SW480 (cell line): ENCODE results near the gene PLCB4.

Experiments
- DNase-seq: peaks from one replicate; pipeline ENCODE4 v3.0.0-alpha.2; 2016; ENCODE audit warnings: low spot score

Gene PLCB4

GRCh38 chr20:9270831-9271230 is 201.9 kb downstream of the PLCB4 start:
- DNase-seq: no peak

- DNase-seq: no peak
Measured at GRCh38 chr20:9276966-9277468, 208.1 kb downstream of the PLCB4 start.

- no peak for DNase-seq
Measured at GRCh38 chr20:9279918-9280401, 211.1 kb downstream of the PLCB4 start.

GRCh38 chr20:9280666-9281065 is 211.8 kb downstream of the PLCB4 start:
- no peak for DNase-seq

DNA sequence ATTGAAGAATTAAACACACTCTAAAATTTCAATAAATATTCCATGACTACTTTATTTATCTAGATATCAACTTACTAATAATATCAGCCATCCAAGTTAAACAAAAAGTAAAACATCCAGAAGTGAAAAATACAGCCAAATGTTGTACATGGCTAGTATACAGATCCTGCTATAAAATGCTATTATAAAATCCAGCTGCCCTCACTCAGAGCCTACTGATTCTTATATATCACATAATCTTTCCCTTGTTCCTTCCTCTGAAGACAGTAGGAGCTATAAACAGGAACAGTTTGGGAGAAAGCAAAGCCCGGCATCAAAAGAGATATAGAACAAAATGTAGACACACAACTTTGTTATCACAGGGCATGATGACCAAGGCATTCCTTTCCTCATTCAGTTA is 212.9 kb downstream of the PLCB4 start:
- no peak for DNase-seq

DNA sequence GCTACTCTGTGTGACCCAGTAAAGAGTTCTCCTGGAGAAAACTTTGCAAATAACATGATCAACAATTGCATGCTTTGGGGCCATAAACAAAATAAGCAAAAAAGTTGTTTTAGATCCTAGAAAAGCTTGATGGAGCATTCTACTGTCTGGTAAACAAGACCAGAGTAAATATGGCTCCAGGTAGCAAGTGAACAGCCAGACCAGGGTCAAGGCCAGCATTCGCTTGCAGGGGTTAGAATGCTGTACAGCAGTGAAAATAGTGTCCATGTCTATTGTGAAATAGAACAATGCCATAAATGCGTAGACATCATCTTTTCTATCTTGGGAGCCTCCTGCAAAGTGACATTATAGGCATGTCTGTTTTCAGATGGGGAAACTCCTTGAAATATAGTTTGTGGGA is 216.7 kb downstream of the PLCB4 start:
- DNase-seq: no peak

DNA sequence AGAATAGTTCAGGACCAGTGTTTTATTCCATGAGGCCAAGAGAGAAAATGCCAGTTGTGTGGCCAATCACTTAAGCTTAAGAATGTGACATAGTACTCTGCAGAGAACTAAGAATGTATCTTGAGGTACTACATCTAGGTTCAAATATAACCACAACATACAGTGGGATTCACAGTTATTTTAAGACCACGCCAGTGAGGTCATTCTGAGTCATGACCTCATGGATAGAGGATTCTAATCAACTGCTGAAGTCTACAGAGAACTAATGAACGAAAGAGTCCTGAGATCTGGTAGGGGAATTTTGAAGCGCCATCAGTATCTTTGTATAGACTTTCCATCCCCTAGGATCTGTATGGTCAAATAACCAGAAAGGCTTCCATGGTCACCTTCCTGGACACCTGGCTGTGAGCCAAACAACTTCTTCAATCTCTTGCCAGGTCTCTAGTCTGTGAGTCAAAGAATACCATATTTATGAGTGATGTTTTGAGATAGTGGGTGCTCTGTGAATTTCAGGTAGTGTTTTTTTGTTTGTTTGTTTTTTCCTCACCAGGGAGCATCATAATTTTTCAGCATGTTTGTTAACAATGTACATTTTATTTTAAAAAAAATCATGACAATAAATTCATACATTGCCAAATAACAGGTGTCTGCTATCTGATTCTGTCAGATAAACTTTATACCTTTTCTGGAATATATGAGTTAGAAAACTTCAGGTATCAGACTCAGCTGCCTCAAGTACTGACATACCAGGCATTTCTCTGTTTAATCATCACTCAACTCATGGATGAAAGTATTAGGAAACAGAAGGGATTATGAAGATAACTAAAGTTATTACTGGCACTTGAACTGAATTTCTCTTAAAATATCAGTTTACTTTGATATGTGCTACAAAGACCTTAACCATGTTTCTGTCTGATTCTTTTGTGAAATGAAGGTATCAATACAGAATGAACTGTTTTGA is 217.9 kb downstream of the PLCB4 start:
- DNase-seq: no peak

DNA sequence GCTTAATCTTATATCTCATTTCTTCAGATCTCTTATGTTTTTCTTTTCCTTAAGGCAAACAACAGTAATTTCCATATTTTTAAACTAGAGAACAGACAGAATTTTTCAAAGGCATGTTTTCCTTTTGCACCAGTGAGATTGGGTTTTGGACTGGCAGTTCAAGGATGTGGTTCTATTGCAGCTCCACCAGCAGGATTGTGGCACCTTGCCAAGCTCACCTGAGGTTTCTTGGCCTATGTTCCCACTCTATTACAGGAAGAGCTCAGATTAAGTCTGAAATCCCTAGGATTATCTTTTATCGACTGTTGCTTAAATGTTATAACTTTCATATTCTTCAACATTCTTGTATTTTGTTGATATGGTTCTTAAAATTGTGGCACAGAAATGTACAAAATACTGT is 218.9 kb downstream of the PLCB4 start:
- no peak for DNase-seq

GRCh38 chr20:9290331-9290730 is 221.4 kb downstream of the PLCB4 start:
- no peak for DNase-seq

DNA sequence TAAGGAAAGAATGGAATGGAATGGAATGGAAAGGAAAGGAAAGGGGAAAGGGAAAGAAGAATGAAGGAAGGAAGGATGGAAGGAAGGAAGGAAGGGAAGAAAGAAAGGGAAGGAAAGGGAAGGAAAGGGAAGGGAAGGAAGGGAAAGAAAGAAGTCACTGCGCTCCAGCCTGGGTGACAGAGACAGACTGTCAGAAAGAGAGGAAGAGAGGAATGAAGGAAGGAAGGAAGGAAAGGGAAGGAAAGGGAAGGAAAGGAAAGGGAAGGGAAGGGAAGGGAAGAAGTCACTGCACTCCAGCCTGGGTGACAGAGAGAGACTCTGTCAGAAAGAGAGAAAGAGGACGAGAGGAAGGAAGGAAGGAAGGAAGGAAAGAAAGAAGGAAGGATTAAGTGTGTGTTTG is 224.3 kb downstream of the PLCB4 start:
- DNase-seq: no peak

DNA sequence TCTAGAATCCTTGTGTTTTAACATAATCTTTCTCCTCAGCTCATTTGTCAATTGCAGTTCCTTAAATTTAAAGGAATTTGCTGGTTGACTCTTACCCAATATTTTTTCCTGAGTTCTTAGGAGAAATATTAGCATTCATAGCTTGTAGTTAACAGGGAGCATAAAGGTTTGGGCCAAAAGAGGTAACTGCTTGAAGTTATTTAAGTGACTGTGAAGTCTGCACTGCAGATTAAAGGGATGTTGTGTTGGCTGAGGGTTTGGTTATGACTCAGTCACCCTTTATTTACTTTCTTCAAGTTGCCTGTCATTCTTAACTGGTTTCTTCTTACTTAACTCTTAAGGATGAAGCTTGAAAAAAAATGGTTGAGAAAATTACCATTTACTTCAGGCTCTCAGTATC is 225.2 kb downstream of the PLCB4 start:
- DNase-seq: no peak

DNA sequence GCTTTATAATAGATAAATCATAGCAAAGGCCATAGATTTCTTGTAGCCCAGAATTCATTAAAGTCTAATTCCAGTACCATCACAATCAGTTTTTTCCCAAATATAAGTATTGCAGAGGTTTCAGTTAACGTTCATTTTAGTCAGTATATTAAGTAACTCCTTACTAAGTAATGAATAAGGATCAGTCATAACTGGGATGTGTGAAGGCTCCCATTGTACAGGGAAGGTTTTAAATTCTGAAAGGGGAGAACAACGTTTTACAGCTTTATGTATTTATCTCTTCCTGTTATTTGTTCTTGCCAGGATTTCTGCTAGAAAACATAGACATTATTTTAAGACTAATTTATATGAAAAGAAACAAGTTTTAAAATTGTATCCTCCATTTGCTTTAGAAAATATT is 230.0 kb downstream of the PLCB4 start:
- DNase-seq: no peak

DNA sequence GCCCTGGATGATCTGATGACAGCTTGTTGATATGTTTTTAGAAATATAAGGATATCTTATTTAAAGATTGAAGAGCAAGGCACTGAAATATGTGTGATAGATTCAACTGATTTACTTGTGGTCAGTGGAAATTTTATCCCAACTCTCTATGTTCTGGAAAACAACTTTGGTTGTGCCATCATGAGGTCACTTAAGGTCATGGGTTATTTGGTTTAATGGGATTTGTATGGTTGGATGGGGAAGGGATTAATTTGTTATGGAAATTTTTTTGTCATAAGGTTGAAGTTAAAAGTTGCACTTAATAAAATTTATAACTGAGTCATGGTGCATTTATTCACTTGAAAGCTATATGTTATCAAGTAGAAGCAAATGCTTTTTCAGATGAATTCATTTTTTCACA is 231.2 kb downstream of the PLCB4 start:
- no peak for DNase-seq

- no peak for DNase-seq
Measured at GRCh38 chr20:9300534-9300933, 231.6 kb downstream of the PLCB4 start.

- DNase-seq: no peak
Measured at GRCh38 chr20:9301129-9302090, 232.5 kb downstream of the PLCB4 start.

DNA sequence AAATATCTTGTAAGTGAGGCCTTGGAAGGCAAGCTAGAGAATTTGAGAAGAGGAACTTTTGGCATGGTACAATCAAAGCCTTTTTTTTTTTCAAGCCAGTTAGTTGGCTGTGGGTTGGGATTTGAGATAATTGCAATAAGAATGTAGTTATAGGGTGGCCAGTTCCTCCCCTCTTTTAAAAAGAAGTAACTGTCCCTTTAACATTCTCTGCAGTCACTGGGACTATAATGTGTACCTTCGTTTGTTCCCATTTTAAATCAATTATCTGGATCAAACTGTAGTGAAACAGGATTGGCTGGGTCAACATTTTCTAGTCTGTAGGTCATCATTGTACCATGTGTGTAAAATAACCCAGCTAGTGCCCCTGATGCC is 233.2 kb downstream of the PLCB4 start:
- DNase-seq: no peak

DNA sequence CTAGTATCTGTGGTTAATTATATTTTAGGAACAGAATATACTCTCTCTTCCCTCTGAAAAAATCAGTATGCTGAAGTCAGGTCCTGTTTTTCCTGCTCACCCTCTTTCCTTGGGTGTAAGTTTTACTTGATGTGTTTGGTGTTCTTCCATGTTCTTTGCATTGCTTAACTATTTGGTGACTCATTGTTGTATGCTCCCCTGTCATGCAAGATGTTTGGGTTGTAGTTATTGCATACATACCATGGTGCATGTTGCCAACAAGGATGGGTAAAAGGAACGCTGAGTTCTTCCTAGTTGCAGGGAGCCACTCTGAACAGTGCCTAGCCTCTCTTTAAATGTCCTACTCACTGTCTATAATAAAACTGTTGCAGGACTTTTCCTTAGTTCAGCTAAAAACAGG is 237.6 kb downstream of the PLCB4 start:
- DNase-seq: no peak

DNA sequence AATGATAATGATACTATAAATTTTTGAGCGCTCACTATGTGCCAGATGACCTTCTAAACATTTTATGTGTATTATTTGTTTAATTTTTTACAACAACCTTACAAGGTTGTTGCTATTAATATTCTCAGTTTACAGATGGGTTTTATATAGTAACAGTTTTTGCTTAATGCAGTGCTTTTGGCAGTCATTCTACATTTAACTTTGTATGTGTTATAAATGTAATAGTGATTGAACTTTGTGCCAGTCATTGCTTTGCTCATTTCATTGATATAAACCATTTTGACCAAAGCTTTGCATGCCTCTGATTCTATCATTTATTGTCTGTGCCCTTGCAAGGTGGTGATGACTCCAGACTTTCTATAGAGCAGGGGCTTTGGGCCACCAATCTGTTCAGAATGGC is 239.2 kb downstream of the PLCB4 start:
- no peak for DNase-seq

DNA sequence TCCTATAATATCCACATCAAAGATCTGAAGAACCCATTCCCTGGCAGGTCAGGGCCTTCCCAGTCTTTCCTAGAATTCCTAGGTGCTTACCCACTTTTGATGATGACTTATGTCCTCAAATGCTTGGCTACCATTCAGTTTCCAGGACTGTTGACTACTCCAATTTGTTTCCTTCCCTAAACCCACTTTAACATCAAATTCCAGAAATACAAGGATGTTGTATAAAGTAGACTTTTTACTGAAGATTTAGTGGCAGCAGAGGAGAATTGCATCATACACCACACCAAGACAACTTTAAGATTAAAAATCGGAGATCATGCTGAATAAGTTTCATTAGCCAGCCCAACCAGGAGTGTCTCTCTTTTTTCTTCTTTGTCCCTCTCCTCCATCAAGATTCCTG is 242.2 kb downstream of the PLCB4 start:
- no peak for DNase-seq

- no peak for DNase-seq
Measured at GRCh38 chr20:9319687-9320384, 250.9 kb downstream of the PLCB4 start.

GRCh38 chr20:9321007-9321406 is 252.1 kb downstream of the PLCB4 start:
- DNase-seq: no peak

DNA sequence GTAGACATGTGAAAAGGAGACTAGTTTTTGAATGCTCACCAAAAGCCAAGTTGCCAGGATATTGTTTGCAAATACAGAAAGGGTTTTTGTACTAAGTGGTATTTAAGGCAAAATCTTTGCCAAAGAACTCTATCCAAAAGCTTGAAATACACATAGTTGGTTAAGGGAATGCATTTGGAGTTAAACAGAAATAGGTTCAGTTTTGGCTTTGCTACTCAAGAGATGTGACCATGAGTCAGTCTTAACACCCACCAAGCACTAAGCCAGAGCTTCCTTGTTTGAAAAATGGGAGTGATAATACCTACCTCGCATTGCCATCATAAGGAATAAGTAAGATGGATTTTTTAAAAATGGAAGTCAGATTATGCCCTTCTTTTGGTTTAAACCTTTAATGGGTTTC is 253.8 kb downstream of the PLCB4 start:
- DNase-seq: no peak
